Activated effector memory CD4-positive, alpha-beta T cell treated with anti-CD3 and anti-CD28 coated beads, Interleukin-2, amount 50 U/mL, for 16 hours (primary cell): ENCODE data around the gene INTS7.

ENCODE experiments used
- DNase-seq: peaks from one replicate; pipeline ENCODE4 v3.0.0-alpha.2; 2020

INTS7 gene

DNA sequence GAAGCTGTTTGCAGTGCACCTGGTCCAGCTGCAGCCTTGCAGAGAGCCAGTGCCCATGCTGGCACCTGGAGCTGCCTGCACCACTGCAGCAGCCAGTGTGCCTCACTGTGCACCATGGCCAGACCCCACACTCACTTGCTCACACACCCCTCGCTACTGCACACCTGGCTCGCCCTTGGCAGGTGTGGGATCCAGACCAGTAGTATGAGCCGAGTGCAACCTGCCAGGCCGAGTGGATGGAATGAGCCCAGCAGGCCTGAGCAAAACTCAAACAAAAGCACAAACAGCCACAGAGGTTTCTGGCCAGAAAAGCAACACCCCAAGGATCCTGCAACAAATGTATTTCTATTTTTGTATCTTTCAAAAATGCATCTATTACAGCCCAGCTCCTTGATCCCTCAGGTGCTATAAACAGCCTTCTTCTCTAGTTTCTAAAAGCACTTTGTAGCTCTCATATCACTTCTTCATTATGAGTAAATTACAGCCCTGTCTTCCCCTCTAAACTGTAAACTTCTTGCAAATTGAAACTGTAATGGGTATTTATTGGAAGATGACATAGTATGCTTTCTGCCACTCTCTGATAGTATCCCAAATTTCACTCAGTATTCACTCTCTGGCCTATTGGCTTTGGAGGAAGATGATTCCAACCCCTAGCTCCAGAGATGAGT is 132.6 kb downstream of the INTS7 start:
- DNase-seq: no peak

DNA sequence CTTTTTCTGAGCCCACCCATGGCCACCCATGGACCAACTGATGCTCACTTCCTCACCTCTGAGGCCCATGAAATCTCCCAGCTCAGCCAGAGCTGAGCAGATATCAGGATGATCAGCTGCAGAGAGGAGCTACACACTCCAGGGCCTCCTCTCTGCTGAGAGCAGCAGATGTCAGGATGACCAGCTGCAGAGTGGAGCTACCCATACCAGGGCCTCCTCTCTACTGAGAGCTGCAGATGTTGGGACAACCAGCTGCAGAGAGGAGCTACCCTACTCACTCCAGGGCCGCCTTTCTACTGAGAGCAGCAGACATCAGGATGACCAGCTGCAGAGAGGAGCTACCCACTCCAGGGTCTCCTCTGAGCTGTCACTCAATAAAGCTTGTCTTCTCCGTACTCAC is 133.4 kb downstream of the INTS7 start:
- no peak for DNase-seq

DNA sequence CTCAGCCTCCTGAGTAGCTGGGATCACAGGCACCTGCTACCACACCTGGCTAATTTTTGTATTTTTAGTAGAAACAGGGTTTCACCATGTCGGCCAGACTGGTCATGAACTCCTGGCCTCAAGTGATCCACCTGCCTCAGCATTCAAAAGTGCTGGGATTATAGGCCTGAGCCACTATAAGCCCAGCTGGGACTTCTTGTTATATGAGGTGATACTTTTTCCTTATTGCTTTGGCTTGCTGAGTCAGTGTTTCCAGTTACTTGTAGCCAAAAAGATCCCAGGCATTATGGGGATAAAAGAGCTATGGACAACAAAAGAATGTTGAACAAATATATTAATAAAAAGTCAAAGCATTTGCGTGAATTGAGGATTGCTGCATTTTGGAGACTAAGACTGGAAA is 134.9 kb downstream of the INTS7 start:
- no peak for DNase-seq

DNA sequence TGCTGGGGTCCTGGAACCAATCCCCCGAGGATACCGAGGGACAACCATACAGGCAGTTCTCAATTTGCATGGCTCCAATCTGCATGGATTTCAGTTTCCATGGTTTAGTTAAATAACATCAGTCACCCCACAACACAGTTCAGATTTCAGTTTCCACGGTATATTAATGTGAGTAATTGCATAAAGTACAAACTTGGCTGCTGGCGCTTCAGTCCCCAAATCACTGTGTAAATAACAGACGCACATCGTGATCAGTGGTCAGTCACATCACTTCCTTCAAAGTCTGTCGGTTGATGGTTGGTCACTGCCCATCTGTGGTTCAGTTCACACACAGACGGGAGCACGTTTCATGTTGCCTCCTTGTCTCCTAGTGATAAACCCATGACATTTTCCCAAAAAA is 138.4 kb downstream of the INTS7 start:
- DNase-seq: no peak

DNA sequence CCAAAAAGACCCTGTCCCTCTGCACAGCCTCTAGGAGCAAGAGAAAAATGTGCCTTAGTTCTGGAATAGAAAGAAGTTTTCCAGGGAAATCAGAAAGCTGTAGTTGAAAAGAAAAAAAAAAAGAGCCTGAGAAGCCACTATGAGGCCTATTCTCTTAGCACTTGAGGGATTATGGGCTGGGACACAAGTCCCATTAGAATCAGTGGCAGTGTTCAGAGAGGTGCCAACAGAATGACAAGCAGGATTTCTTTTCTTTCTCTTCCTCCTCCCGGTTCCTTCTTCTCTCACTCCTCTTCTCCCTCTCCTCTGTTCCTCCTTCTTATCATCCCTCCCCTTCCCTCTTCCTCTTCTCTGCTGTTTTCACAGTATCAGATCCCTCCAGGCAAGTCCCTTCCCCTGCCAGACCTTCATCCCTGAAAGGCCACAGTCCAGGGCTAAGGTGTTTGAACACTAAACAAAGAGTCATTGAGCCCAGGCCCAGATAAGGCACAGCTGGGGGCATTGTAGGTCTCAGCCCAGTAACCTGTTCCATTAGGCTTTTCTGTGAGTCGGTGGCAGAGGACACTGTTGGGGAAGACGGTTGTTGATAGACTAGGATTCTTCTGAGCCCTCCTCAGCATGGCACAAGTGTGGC is 140.1 kb downstream of the INTS7 start:
- no peak for DNase-seq

DNA sequence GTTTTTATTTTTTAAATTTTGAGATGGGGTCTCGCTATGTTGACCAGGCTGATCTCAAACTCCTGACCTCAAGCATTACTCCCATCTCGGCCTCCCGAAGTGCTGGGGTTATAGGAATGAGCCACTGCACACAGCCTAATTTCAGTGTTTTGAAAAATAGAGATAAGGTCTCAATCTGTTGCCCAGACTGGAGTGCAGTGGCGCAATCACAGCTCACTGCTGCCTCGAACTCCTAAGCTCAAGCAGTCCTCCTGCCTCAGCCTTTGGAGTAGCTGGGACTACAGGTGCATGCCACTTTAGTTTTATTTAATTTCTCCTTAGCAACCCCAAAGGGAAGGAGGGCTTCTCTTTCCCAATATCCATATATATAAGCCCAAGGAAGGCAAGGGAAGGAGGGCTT is 141.0 kb downstream of the INTS7 start:
- DNase-seq: no peak

DNA sequence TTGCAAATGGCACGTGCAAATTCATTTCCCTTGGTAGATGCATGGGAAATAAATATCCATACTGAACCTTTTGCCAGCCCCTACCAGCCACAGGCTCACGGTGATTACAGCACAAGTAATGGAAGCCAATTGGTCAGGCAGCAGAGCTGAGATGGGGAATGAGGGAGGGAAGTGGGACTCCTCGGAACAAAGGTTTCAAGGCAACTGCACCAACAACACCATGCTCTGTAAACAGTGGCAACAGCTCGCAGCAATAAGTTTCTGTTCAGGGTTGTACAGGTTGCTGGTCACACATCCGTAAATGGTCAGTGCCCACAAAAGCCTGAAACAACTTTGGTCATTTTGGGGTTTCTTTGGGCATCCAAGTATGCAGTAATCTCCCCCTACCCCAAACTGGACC is 142.1 kb downstream of the INTS7 start:
- DNase-seq: no peak

DNA sequence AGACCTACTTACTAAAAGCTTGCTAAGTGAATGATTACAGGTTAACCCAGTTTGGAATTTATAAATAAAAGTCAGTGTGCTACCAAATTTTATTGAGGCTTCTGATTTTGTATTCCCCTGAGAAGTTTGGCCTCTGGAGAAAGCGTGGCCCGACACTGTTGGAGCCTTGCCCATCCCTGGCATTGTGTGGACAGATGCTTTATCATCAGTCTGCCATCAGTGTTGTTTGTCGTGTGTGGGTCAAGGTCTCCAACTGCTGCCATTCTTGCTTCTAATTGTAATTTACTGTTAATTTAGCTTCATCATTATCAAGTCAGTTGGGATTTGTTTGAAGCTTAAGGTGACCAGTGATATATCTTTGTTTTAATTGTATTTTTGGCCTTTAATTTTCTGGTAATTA is 142.8 kb downstream of the INTS7 start:
- no peak for DNase-seq

DNA sequence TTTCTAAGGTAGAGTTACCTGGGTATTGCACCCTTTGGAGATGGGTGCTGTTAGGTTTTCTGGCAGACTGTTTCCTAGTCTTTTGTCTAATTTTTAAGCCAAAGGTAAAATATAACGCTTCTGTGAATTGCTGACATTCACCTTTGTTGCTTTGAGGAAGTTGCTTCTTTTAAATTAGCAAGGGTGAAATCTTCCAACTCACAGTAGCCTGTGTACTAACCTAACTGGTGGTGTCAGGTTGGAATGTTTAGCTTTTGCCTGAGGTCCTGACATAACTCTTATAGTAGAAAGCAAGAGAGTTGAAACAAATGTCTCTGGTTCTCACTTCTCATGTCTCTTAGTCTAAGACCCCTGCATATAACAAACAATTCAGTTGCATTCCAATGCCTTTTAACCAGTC is 143.6 kb downstream of the INTS7 start:
- DNase-seq: no peak
